OCI-LY3 (cell line): Measurements from ENCODE around the gene TPK1.

Source experiments
- CTCF ChIP-seq: fragments of 200-600, 300-600 bp; sonication (generic); IDR thresholded peaks from 2 replicates; pipeline ENCODE4 v1.5.1; 2014; ENCODE audit warnings: antibody characterized with exemption, low read length, low read depth
- EZH2phosphoT487 ChIP-seq: fragments of 200-600 bp; shearing (Covaris generic); IDR thresholded peaks from 2 replicates; pipeline ENCODE4 v1.6.1; 2018; ENCODE audit warnings: antibody characterized with exemption, mixed run types, low read depth

GRCh38 chr7:144827621-144828020 is 8.2 kb downstream of the TPK1 start:
- no peak for TF ChIP-seq CTCF
- no peak for TF ChIP-seq EZH2phosphoT487
